HepG2 (cell line): ENCODE data around the gene FHIT. TPM values are rescaled to one million over a fixed set of nuclear protein-coding genes. Genes with fewer than 3 reads are reported as not detected.

Experiments used
- ATAC-seq: fragments of 200-7000 bp; cut with Tn5 transposase; 3 replicates; pipeline ENCODE4 v1.9.1; 2020; ENCODE audit warnings: mild to moderate bottlenecking, moderate library complexity
- BruUV-seq: library from RNA; stranded (reverse); fragments of 400-500 nt; replicated peaks from 2 replicates; lab custom pipeline; 2021; lab: Mats Ljungman, UMichigan
- CTCF ChIA-PET: fragments of 300-600 bp; formaldehyde crosslinking; extraction: SDS; loops from one replicate; lab custom pipeline; 2021; ENCODE audit warnings: low total read pairs, inconsistent platforms, low intra/inter-chr PET ratio; lab: Yijun Ruan, JAX
- POLR2A ChIA-PET: fragments of 350-600 bp; sonication (Branson Sonifier 250); formaldehyde crosslinking; loops from one replicate; lab custom pipeline; 2020; ENCODE audit warnings: antibody characterized with exemption, inconsistent platforms; lab: Yijun Ruan, JAX
- DNase-seq: peaks from one replicate; pipeline ENCODE4 v3.0.0-alpha.2; 2015; ENCODE audit warnings: low spot score
- FAIRE-seq: peaks from 3 replicates; lab custom pipeline; 2011; peaks lifted over from hg19 to GRCh38; lab: Jason Lieb, UNC
- H2AFZ ChIP-seq: one replicate; pipeline ENCODE4 v1.6.1; 2011; ENCODE audit warnings: low read length, inconsistent platforms
- H3K27ac ChIP-seq: fragments of 300-600 bp; 3 replicates; pipeline ENCODE4 v1.8.0; 2011; ENCODE audit warnings: mixed run types, mild to moderate bottlenecking, mixed read lengths, low read length, inconsistent platforms; ENCODE audit not compliant: insufficient read depth; ENCODE audit errors: extremely low read length
- H3K27me3 ChIP-seq, 2 experiments: fragments of 200-600 bp in 1 of 2; 2 replicates in 1 of 2; 3 replicates in 1 of 2; pipeline versions ENCODE4 v1.6.0 to v1.8.0; 2011; ENCODE audit warnings: low read length in 2 of 2, mild to moderate bottlenecking in 2 of 2, moderate library complexity in 2 of 2, inconsistent platforms in 1 of 2; ENCODE audit not compliant: insufficient read depth in 2 of 2, control insufficient read depth in 1 of 2
- H3K36me3 ChIP-seq, 2 experiments: fragments of 200-600 bp in 1 of 2; replicated peaks in 1 of 2; 2 replicates in 1 of 2; 3 replicates in 1 of 2; pipeline versions ENCODE4 v1.5.1 to v1.8.0; 2011; ENCODE audit warnings: low read length in 2 of 2, inconsistent platforms in 1 of 2; ENCODE audit not compliant: insufficient read depth in 2 of 2, control insufficient read depth in 1 of 2
- H3K4me1 ChIP-seq: 2 replicates; pipeline ENCODE4 v1.5.1; 2012; ENCODE audit warnings: low read length, inconsistent platforms; ENCODE audit not compliant: insufficient read depth
- H3K4me2 ChIP-seq: 2 replicates; pipeline ENCODE4 v1.6.0; 2011; ENCODE audit warnings: low read depth, low read length, inconsistent platforms
- H3K4me3 ChIP-seq, 3 experiments: fragments of 200-600 bp in 1 of 3; sonication (generic), shearing (Covaris generic) in 1 of 3; replicated peaks in 1 of 3; 2 replicates each; pipeline ENCODE4 v1.5.1; 2011 to 2016; ENCODE audit warnings: low read length in 3 of 3, inconsistent platforms in 2 of 3, low read depth in 2 of 3, mild to moderate bottlenecking in 2 of 3, control low read depth in 1 of 3, mixed read lengths in 1 of 3; ENCODE audit not compliant: insufficient read depth in 1 of 3
- H3K79me2 ChIP-seq: one replicate; pipeline ENCODE4 v1.6.1; 2011; ENCODE audit warnings: low read length, inconsistent platforms; ENCODE audit not compliant: insufficient read depth
- H3K9ac ChIP-seq: 2 replicates; pipeline ENCODE4 v1.6.0; 2011; ENCODE audit warnings: mild to moderate bottlenecking, low read depth, low read length, inconsistent platforms; ENCODE audit not compliant: insufficient read depth
- H3K9me3 ChIP-seq: 2 replicates; pipeline ENCODE4 v1.5.1; 2012; ENCODE audit warnings: mild to moderate bottlenecking, low read length
- H4K20me1 ChIP-seq: 2 replicates; pipeline ENCODE4 v1.6.0; 2011; ENCODE audit warnings: inconsistent platforms, mild to moderate bottlenecking, low read length, moderate library complexity; ENCODE audit not compliant: insufficient read depth
- ATF3 ChIP-seq: sonication (generic); formaldehyde crosslinking; IDR thresholded peaks from 2 replicates; pipeline ENCODE4 v1.4.0; 2020; ENCODE audit warnings: missing genetic modification reagents
- CREB3 ChIP-seq: sonication (generic); formaldehyde crosslinking; IDR thresholded peaks from 2 replicates; pipeline ENCODE4 v1.5.0; 2020; ENCODE audit warnings: missing genetic modification reagents
- GPN1 ChIP-seq: sonication (generic); formaldehyde crosslinking; IDR thresholded peaks from 2 replicates; pipeline ENCODE4 v1.5.1; 2020; ENCODE audit warnings: missing genetic modification reagents, borderline replicate concordance
- HMG20B ChIP-seq: conservative IDR thresholded peaks from 2 replicates; pipeline ENCODE4 v1.6.1; 2016; ENCODE audit warnings: missing genetic modification reagents, missing compliant biosample characterization
- HNF4A ChIP-seq: sonication (generic); formaldehyde crosslinking; IDR thresholded peaks from 2 replicates; pipeline ENCODE4 v1.4.0; 2020; ENCODE audit warnings: missing genetic modification reagents
- MBD4 ChIP-seq: IDR thresholded peaks from 2 replicates; pipeline ENCODE4 v1.6.1; 2012; ENCODE audit warnings: low read length, inconsistent platforms, borderline replicate concordance
- MED8 ChIP-seq: sonication (generic); formaldehyde crosslinking; IDR thresholded peaks from 2 replicates; pipeline ENCODE4 v1.8.1; 2023; ENCODE audit warnings: mild to moderate bottlenecking, missing genetic modification reagents; ENCODE audit not compliant: insufficient replicate concordance
- REXO4 ChIP-seq: sonication (generic); formaldehyde crosslinking; IDR thresholded peaks from 2 replicates; pipeline ENCODE4 v1.8.0; 2022; ENCODE audit warnings: missing genetic modification reagents, mild to moderate bottlenecking, borderline replicate concordance
- SOX6 ChIP-seq, 2 experiments: fragments of 450-650 bp in 1 of 2; sonication (generic) in 1 of 2; formaldehyde crosslinking in 1 of 2; IDR thresholded peaks; 2 replicates each; pipeline versions ENCODE4 v1.4.0 to v1.6.1; 2017 to 2020; ENCODE audit warnings: antibody characterized with exemption in 1 of 2, mild to moderate bottlenecking in 1 of 2, missing genetic modification reagents in 1 of 2
- SPEN ChIP-seq: sonication (generic); formaldehyde crosslinking; IDR thresholded peaks from 2 replicates; pipeline ENCODE4 v1.5.1; 2020; ENCODE audit warnings: low read depth, mild to moderate bottlenecking, missing genetic modification reagents
- TCF12 ChIP-seq, 2 experiments: fragments of 450-650 bp in 1 of 2; sonication (generic) in 1 of 2; formaldehyde crosslinking in 1 of 2; IDR thresholded peaks; 2 replicates each; pipeline versions ENCODE4 v1.6.1 to v1.8.0; 2017 to 2022; ENCODE audit warnings: antibody characterized with exemption in 1 of 2, mild to moderate bottlenecking in 1 of 2, missing genetic modification reagents in 1 of 2, moderate library complexity in 1 of 2
- TOPORS ChIP-seq: sonication (generic); formaldehyde crosslinking; IDR thresholded peaks from 2 replicates; pipeline ENCODE4 v1.8.0; 2023; ENCODE audit warnings: mild to moderate bottlenecking, missing genetic modification reagents
- ZMYM3 ChIP-seq: sonication (generic); formaldehyde crosslinking; IDR thresholded peaks from 2 replicates; pipeline ENCODE4 v1.5.1; 2020; ENCODE audit warnings: mild to moderate bottlenecking, missing genetic modification reagents
- ZNF383 ChIP-seq: sonication (generic); formaldehyde crosslinking; IDR thresholded peaks from 2 replicates; pipeline ENCODE4 v1.4.0; 2020; ENCODE audit warnings: missing genetic modification reagents, mild to moderate bottlenecking, borderline replicate concordance
- ZNF501 ChIP-seq: sonication (generic); formaldehyde crosslinking; IDR thresholded peaks from 2 replicates; pipeline ENCODE4 v1.5.1; 2020; ENCODE audit warnings: mild to moderate bottlenecking, moderate library complexity, missing genetic modification reagents
- ZNF580 ChIP-seq: IDR thresholded peaks from 2 replicates; pipeline ENCODE4 v1.6.1; 2016; ENCODE audit warnings: low read depth, borderline replicate concordance
- ZNF597 ChIP-seq: sonication (generic); formaldehyde crosslinking; IDR thresholded peaks from 2 replicates; pipeline ENCODE4 v1.5.0; 2020; ENCODE audit warnings: missing genetic modification reagents
- ZNF776 ChIP-seq: sonication (generic); formaldehyde crosslinking; IDR thresholded peaks from 2 replicates; pipeline ENCODE4 v1.4.0; 2020; ENCODE audit warnings: mild to moderate bottlenecking, missing genetic modification reagents
- WGBS: methylation state at CpG from one replicate; pipeline ENCODE4 v1.1.6; 2017; ENCODE audit warnings: low lambda C conversion rate; 5-methylcytosine and 5-hydroxymethylcytosine counted together
- in situ Hi-C: cut with HindIII; loops from 2 replicates; pipeline ENCODE4 v1.10.0; 2017; ENCODE audit warnings: low pct_unique_long_range_greater_than_20kb; ENCODE audit not compliant: extremely low pct_ligation_motif_present
- intact Hi-C: fragments of 100-400 bp; cut with micrococcal nuclease; formaldehyde crosslinking; loops from one replicate; pipeline ENCODE4 v1.10.0; 2022; ENCODE audit not compliant: unreplicated experiment
- polyA plus RNA-seq, 8 experiments: library from polyadenylated mRNA; depleted of rRNA in 3 of 8; stranded (reverse) in 7 of 8; unstranded in 1 of 8; fragments of >200 nt; fragmentation: Illumina TruSeq in 4 of 8; extraction: Trizol in 4 of 8; gene quantifications; 2 replicates each; pipeline versions ENCODE4 v1.2.1 to v1.2.3, GENCODE V29; 2011 to 2016; ENCODE audit warnings: low read depth in 4 of 8, missing spikeins in 1 of 8, mixed read lengths in 1 of 8; ENCODE audit not compliant: insufficient read depth in 1 of 8
- total RNA-seq, 5 experiments: library from RNA; depleted of rRNA; stranded (reverse); fragments of >200 nt; fragmentation: Illumina TruSeq; extraction: Trizol; gene quantifications; 2 replicates each; pipeline ENCODE4 v1.2.3, GENCODE V29; 2016; ENCODE audit warnings: low read depth in 1 of 5

FHIT gene
- total and polyA plus RNA-seq, 2 of the 13 experiments (the other 11 are each of a cell fraction or from before 2014, with no cell fraction given): 4.0 to 4.6 TPM

GRCh38 chr3:60023189-60023588 is 1228.1 kb downstream of the FHIT start:
- Histone ChIP-seq H3K27me3 (no peaks in the 10 kb centered on the region), H3K4me1 (no peaks in the 10 kb centered on the region), H3K4me2 (no peak overlapping the region), H3K36me3 (no peaks in the 10 kb centered on the region), H3K79me2 (no peaks in the 10 kb centered on the region), H2AFZ (no peak overlapping the region), H3K9ac (no peak overlapping the region), H3K4me3 (no peak overlapping the region), H3K27ac (no peak overlapping the region), H4K20me1 (no peaks in the 10 kb centered on the region), H3K9me3 (no peaks in the 10 kb centered on the region; the same call in 1 of the 2 replicates)
- BruUV-seq: no TSS peak
- intact Hi-C loops (no loop called here), in situ Hi-C loops (no loop called here)
- ChIA-PET CTCF (no interaction called here), POLR2A (no interaction called here)
- FAIRE-seq: no peak
- no peak for ATAC-seq
- no peak for DNase-seq
- no peak for TF ChIP-seq SOX6 (IDR thresholded peaks at IDR 0.05)
- TF ChIP-seq SOX6 (CRISPR knock-in tag; IDR thresholded peaks at IDR 0.05): no peak

GRCh38 chr3:60017631-60018030 is 1233.6 kb downstream of the FHIT start:
- 10% methylated on average over 2 of the region's 2 CpGs for WGBS
- ChIA-PET CTCF (no interaction called here), POLR2A (no interaction called here)
- Histone ChIP-seq H2AFZ (no peak overlapping the region), H3K79me2 (no peaks in the 10 kb centered on the region), H3K27ac (no peak overlapping the region), H3K4me1 (no peaks in the 10 kb centered on the region), H4K20me1 (no peaks in the 10 kb centered on the region), H3K9me3 (no peaks in the 10 kb centered on the region; the same call in 1 of the 2 replicates), H3K36me3 (no peaks in the 10 kb centered on the region), H3K27me3 (no peaks in the 10 kb centered on the region), H3K9ac (no peak overlapping the region), H3K4me2 (no peak overlapping the region), H3K4me3 (no peak overlapping the region)
- FAIRE-seq (no peak), ATAC-seq (no peak), DNase-seq (no peak)
- in situ Hi-C loops (no loop called here), intact Hi-C loops (no loop called here)
- BruUV-seq: no TSS peak
- TF ChIP-seq TCF12 (IDR thresholded peaks at IDR 0.05) (no peak), TCF12 (CRISPR knock-in tag; IDR thresholded peaks at IDR 0.05) (no peak), CREB3 (CRISPR knock-in tag) (no peak), ZNF580 (CRISPR knock-in tag) (no peak), ZNF597 (CRISPR knock-in tag) (no peak), MED8 (CRISPR knock-in tag) (no peak), ZNF501 (no peak), ZNF383 (no peak), MBD4 (no peak), TOPORS (CRISPR knock-in tag) (no peak), HNF4A (no peak), ZNF776 (CRISPR knock-in tag) (no peak), ZMYM3 (no peak), HMG20B (CRISPR knock-in tag) (no peak), SPEN (no peak), GPN1 (no peak), REXO4 (CRISPR knock-in tag) (no peak), ATF3 (CRISPR knock-in tag) (no peak)
